GM23338 (cell line): ENCODE data around the gene MT1E. TPM values are rescaled to one million over a fixed set of nuclear protein-coding genes. Genes with fewer than 3 reads are reported as not detected.

Source experiments
- ATAC-seq: fragments of 200-7000 bp; cut with Tn5 transposase; 3 replicates; pipeline ENCODE4 v1.9.1; 2020
- DNase-seq: peaks from one replicate; pipeline ENCODE4 v3.0.0-alpha.2; 2015; ENCODE audit warnings: low spot score
- H2AFZ ChIP-seq: fragments of 200-600 bp; sonication (generic); 2 replicates; pipeline ENCODE4 v1.8.0; 2016; ENCODE audit warnings: antibody characterized with exemption, mild to moderate bottlenecking, moderate library complexity
- H3F3A ChIP-seq: fragments of 200-600 bp; sonication (generic); replicated peaks from 2 replicates; pipeline ENCODE4 v1.8.0; 2017; ENCODE audit warnings: antibody characterized with exemption, mixed run types, low read depth
- H3K27ac ChIP-seq: fragments of 200-600 bp; sonication (generic); 2 replicates; pipeline ENCODE4 v1.6.1; 2016; ENCODE audit warnings: low read depth
- H3K27me3 ChIP-seq: fragments of 200-600 bp; sonication (generic); 2 replicates; pipeline ENCODE4 v1.8.0; 2016; ENCODE audit warnings: mild to moderate bottlenecking, mixed run types, moderate library complexity; ENCODE audit not compliant: insufficient read depth
- H3K36me3 ChIP-seq: fragments of 200-600 bp; sonication (generic); 2 replicates; pipeline ENCODE4 v1.8.0; 2016; ENCODE audit warnings: mild to moderate bottlenecking; ENCODE audit not compliant: insufficient read depth
- H3K4me1 ChIP-seq: fragments of 200-600 bp; sonication (generic); 2 replicates; pipeline ENCODE4 v1.8.0; 2016; ENCODE audit warnings: mild to moderate bottlenecking, moderate library complexity; ENCODE audit not compliant: insufficient read depth
- H3K4me2 ChIP-seq: fragments of 200-600 bp; sonication (generic); 2 replicates; pipeline ENCODE4 v1.7.1; 2017; ENCODE audit warnings: mixed run types
- H3K4me3 ChIP-seq: fragments of 200-600 bp; sonication (generic); 2 replicates; pipeline ENCODE4 v1.6.1; 2016; ENCODE audit warnings: mixed run types
- H3K79me2 ChIP-seq: fragments of 200-600 bp; sonication (generic); replicated peaks from 2 replicates; pipeline ENCODE4 v1.8.0; 2017; ENCODE audit warnings: mild to moderate bottlenecking; ENCODE audit not compliant: insufficient read depth
- H3K9me2 ChIP-seq: fragments of 200-600 bp; sonication (generic); 2 replicates; pipeline ENCODE4 v1.8.0; 2017; ENCODE audit not compliant: insufficient read depth
- H4K20me1 ChIP-seq: fragments of 200-600 bp; sonication (generic); replicated peaks from 2 replicates; pipeline ENCODE4 v1.8.0; 2017; ENCODE audit warnings: mild to moderate bottlenecking; ENCODE audit not compliant: insufficient read depth
- H3K27ac Mint-ChIP-seq: 2 replicates; pipeline ENCODE4 v1.8.0; 2020; ENCODE audit warnings: inconsistent platforms, mild to moderate bottlenecking, moderate library complexity, mixed read lengths
- H3K27me3 Mint-ChIP-seq: 3 replicates; pipeline ENCODE4 v1.8.0; 2022; ENCODE audit warnings: low read depth, mild to moderate bottlenecking, moderate library complexity, mixed read lengths, inconsistent platforms; ENCODE audit not compliant: insufficient read depth, poor library complexity
- H3K36me3 Mint-ChIP-seq: 3 replicates; pipeline ENCODE4 v1.8.0; 2021; ENCODE audit warnings: low read depth, mild to moderate bottlenecking, inconsistent platforms, moderate library complexity, mixed read lengths
- H3K4me1 Mint-ChIP-seq: 3 replicates; pipeline ENCODE4 v1.8.0; 2020; ENCODE audit warnings: mild to moderate bottlenecking, inconsistent platforms, mixed read lengths
- H3K4me3 Mint-ChIP-seq: 3 replicates; pipeline ENCODE4 v1.8.0; 2021; ENCODE audit warnings: moderate library complexity, mild to moderate bottlenecking, inconsistent platforms, mixed read lengths
- H3K9me3 Mint-ChIP-seq: 3 replicates; pipeline ENCODE4 v1.8.0; 2020; ENCODE audit warnings: moderate library complexity, mild to moderate bottlenecking, inconsistent platforms, mixed read lengths
- CREB1 ChIP-seq: fragments of 250-450 bp; sonication (Bioruptor Pico); IDR thresholded peaks from 2 replicates; pipeline ENCODE4 v1.5.0; 2020; ENCODE audit warnings: low read depth, mild to moderate bottlenecking, moderate library complexity
- EZH2 ChIP-seq: fragments of 200-600 bp; sonication (generic); IDR thresholded peaks from one replicate; pipeline ENCODE4 v1.8.0; 2017; ENCODE audit warnings: antibody characterized with exemption, mild to moderate bottlenecking, low read depth; ENCODE audit not compliant: unreplicated experiment
- EZH2phosphoT487 ChIP-seq: fragments of 200-600 bp; sonication (generic); IDR thresholded peaks from one replicate; pipeline ENCODE4 v1.8.1; 2018; ENCODE audit warnings: antibody characterized with exemption; ENCODE audit not compliant: unreplicated experiment
- JUNB ChIP-seq: IDR thresholded peaks from one replicate; pipeline ENCODE4 v1.6.1; 2016; ENCODE audit warnings: antibody characterized with exemption; ENCODE audit not compliant: unreplicated experiment
- NANOG ChIP-seq: IDR thresholded peaks from 2 replicates; pipeline ENCODE4 v1.6.1; 2016; ENCODE audit warnings: antibody characterized with exemption, borderline replicate concordance
- POLR2AphosphoS5 ChIP-seq: IDR thresholded peaks from 2 replicates; pipeline ENCODE4 v1.6.1; 2016; ENCODE audit warnings: antibody characterized with exemption, low read depth
- STAT1 ChIP-seq: IDR thresholded peaks from one replicate; pipeline ENCODE4 v1.6.1; 2016; ENCODE audit warnings: antibody characterized with exemption; ENCODE audit not compliant: unreplicated experiment
- ZNF114 ChIP-seq: fragments of 250-450 bp; sonication (Bioruptor Pico); IDR thresholded peaks from 2 replicates; pipeline ENCODE4 v1.5.0; 2020; ENCODE audit warnings: mild to moderate bottlenecking, moderate library complexity
- ZNF331 ChIP-seq: fragments of 250-450 bp; sonication (Bioruptor Pico); IDR thresholded peaks from 2 replicates; pipeline ENCODE4 v1.5.0; 2020; ENCODE audit warnings: low read depth, mild to moderate bottlenecking, moderate library complexity
- ZNF462 ChIP-seq: fragments of 250-450 bp; sonication (Bioruptor Pico); IDR thresholded peaks from 2 replicates; pipeline ENCODE4 v1.5.0; 2020; ENCODE audit warnings: mild to moderate bottlenecking, moderate library complexity
- polyA plus RNA-seq: library from polyadenylated mRNA; unstranded; fragments of >200 nt; fragmentation: Nextera tagmentation; extraction: Ambion mirVana; gene quantifications from 2 replicates; pipeline ENCODE4 v1.2.1, GENCODE V29; 2016
- total RNA-seq: library from RNA; depleted of rRNA; stranded (reverse); fragments of >200 nt; shearing (Covaris generic); gene quantifications from 2 replicates; pipeline ENCODE4 v1.2.3, GENCODE V29; 2014
- TF ChIP-seq, protein P1 (sequence below): IDR thresholded peaks from 2 replicates; pipeline ENCODE4 v1.6.1; 2016; ENCODE audit warnings: antibody characterized with exemption
- TF ChIP-seq, protein P2 (sequence below), 2 experiments: fragments of 200-600 bp in 1 of 2; sonication (generic) in 1 of 2; conservative IDR thresholded peaks; 2 replicates each; pipeline versions ENCODE4 v1.5.1 to v1.6.1; 2016 to 2017; ENCODE audit warnings: antibody characterized with exemption in 2 of 2, low read depth in 2 of 2, mild to moderate bottlenecking in 2 of 2, moderate library complexity in 1 of 2
- TF ChIP-seq, protein P3 (sequence below): IDR thresholded peaks from one replicate; pipeline ENCODE4 v1.6.1; 2018; ENCODE audit warnings: antibody characterized with exemption; ENCODE audit not compliant: unreplicated experiment

The MT1E gene
- total and polyA plus RNA-seq, 2 experiments from 2014 or later = 31.0 to 121 TPM

- peak; percentile 16 for DNase-seq
- peaks cover 53% of the 10 kb centered on the region for H3K4me1 Mint-ChIP-seq
- H3K27me3 ChIP-seq = peaks cover 59% of the 10 kb centered on the region
These were observed 47.4 kb downstream of the MT1E start for GRCh38 chr16:56672761-56673536.

More at GRCh38 chr16:56672761-56673536, 47.4 kb downstream of the MT1E start:
- Mint-ChIP-seq H3K36me3 (peaks cover 16% of the 10 kb centered on the region), H3K4me3 (no peak overlapping the region), H3K27ac (no peak overlapping the region), H3K9me3 (peaks cover 3% of the 10 kb centered on the region; the same call in 1 of the 3 replicates), H3K27me3 (peaks cover 77% of the 10 kb centered on the region)
- ATAC-seq = no peak
- Histone ChIP-seq H3K9me2 (no peaks in the 10 kb centered on the region), H3K4me1 (peaks cover 58% of the 10 kb centered on the region), H3K4me3 (no peak overlapping the region), H4K20me1 (no peaks in the 10 kb centered on the region), H3K27ac (no peak overlapping the region), H3K79me2 (no peaks in the 10 kb centered on the region), H2AFZ (no peak overlapping the region), H3F3A (peaks cover 19% of the 10 kb centered on the region), H3K36me3 (no peaks in the 10 kb centered on the region), H3K4me2 (no peak overlapping the region)
- TF ChIP-seq, protein P1, sequence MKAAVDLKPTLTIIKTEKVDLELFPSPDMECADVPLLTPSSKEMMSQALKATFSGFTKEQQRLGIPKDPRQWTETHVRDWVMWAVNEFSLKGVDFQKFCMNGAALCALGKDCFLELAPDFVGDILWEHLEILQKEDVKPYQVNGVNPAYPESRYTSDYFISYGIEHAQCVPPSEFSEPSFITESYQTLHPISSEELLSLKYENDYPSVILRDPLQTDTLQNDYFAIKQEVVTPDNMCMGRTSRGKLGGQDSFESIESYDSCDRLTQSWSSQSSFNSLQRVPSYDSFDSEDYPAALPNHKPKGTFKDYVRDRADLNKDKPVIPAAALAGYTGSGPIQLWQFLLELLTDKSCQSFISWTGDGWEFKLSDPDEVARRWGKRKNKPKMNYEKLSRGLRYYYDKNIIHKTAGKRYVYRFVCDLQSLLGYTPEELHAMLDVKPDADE = no peak
- TF ChIP-seq ZNF331 (CRISPR knock-in tag) (no peak), EZH2phosphoT487 (no peak), CREB1 (CRISPR knock-in tag) (no peak), ZNF462 (CRISPR knock-in tag) (no peak), JUNB (no peak), ZNF114 (CRISPR knock-in tag) (no peak), POLR2AphosphoS5 (no peak), EZH2 (no peak), NANOG (no peak), STAT1 (no peak)
- TF ChIP-seq, protein P2, sequence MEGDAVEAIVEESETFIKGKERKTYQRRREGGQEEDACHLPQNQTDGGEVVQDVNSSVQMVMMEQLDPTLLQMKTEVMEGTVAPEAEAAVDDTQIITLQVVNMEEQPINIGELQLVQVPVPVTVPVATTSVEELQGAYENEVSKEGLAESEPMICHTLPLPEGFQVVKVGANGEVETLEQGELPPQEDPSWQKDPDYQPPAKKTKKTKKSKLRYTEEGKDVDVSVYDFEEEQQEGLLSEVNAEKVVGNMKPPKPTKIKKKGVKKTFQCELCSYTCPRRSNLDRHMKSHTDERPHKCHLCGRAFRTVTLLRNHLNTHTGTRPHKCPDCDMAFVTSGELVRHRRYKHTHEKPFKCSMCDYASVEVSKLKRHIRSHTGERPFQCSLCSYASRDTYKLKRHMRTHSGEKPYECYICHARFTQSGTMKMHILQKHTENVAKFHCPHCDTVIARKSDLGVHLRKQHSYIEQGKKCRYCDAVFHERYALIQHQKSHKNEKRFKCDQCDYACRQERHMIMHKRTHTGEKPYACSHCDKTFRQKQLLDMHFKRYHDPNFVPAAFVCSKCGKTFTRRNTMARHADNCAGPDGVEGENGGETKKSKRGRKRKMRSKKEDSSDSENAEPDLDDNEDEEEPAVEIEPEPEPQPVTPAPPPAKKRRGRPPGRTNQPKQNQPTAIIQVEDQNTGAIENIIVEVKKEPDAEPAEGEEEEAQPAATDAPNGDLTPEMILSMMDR (conservative IDR thresholded peaks at IDR 0.05; ENCODE audit: low read depth in 2 of 2) = no peak
- TF ChIP-seq, protein P3, sequence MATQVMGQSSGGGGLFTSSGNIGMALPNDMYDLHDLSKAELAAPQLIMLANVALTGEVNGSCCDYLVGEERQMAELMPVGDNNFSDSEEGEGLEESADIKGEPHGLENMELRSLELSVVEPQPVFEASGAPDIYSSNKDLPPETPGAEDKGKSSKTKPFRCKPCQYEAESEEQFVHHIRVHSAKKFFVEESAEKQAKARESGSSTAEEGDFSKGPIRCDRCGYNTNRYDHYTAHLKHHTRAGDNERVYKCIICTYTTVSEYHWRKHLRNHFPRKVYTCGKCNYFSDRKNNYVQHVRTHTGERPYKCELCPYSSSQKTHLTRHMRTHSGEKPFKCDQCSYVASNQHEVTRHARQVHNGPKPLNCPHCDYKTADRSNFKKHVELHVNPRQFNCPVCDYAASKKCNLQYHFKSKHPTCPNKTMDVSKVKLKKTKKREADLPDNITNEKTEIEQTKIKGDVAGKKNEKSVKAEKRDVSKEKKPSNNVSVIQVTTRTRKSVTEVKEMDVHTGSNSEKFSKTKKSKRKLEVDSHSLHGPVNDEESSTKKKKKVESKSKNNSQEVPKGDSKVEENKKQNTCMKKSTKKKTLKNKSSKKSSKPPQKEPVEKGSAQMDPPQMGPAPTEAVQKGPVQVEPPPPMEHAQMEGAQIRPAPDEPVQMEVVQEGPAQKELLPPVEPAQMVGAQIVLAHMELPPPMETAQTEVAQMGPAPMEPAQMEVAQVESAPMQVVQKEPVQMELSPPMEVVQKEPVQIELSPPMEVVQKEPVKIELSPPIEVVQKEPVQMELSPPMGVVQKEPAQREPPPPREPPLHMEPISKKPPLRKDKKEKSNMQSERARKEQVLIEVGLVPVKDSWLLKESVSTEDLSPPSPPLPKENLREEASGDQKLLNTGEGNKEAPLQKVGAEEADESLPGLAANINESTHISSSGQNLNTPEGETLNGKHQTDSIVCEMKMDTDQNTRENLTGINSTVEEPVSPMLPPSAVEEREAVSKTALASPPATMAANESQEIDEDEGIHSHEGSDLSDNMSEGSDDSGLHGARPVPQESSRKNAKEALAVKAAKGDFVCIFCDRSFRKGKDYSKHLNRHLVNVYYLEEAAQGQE = no peak
